Endothelial cell (in vitro differentiated cells): ENCODE measurements around the gene NFATC2. TPM values are rescaled to one million over a fixed set of nuclear protein-coding genes. Genes with fewer than 3 reads are reported as not detected.

ENCODE experiments used
- DNase-seq: peaks from one replicate; pipeline ENCODE4 v3.0.0; 2021; ENCODE audit warnings: low spot score
- H3K27ac Mint-ChIP-seq: one replicate; pipeline ENCODE4 v1.8.0; 2021; ENCODE audit warnings: mixed read lengths, inconsistent platforms; ENCODE audit not compliant: unreplicated experiment
- H3K27me3 Mint-ChIP-seq: one replicate; pipeline ENCODE4 v1.8.0; 2021; ENCODE audit warnings: mild to moderate bottlenecking, moderate library complexity, mixed read lengths, inconsistent platforms; ENCODE audit not compliant: unreplicated experiment
- H3K36me3 Mint-ChIP-seq: one replicate; pipeline ENCODE4 v1.8.0; 2021; ENCODE audit warnings: mild to moderate bottlenecking, low read depth, mixed read lengths, inconsistent platforms; ENCODE audit not compliant: unreplicated experiment
- H3K4me1 Mint-ChIP-seq: one replicate; pipeline ENCODE4 v1.8.0; 2021; ENCODE audit warnings: mild to moderate bottlenecking, mixed read lengths, inconsistent platforms; ENCODE audit not compliant: unreplicated experiment
- H3K4me3 Mint-ChIP-seq: one replicate; pipeline ENCODE4 v1.8.0; 2021; ENCODE audit warnings: mild to moderate bottlenecking, mixed read lengths, inconsistent platforms; ENCODE audit not compliant: unreplicated experiment
- H3K9me3 Mint-ChIP-seq: one replicate; pipeline ENCODE4 v1.8.0; 2021; ENCODE audit warnings: mixed read lengths, inconsistent platforms; ENCODE audit not compliant: unreplicated experiment
- total RNA-seq: library from RNA; stranded (reverse); fragmentation: NEBNext Ultra II Directional; extraction: Animal tissue kit (Norgen Biotek cat#: 25700); gene quantifications from one replicate; pipeline ENCODE4 v1.2.1, GENCODE V29; 2021; ENCODE audit not compliant: unreplicated experiment
- TF ChIP-seq, protein P1 (sequence below): fragments of 200-600 bp; sonication (generic); IDR thresholded peaks from one replicate; pipeline ENCODE4 v1.5.0; 2021; ENCODE audit warnings: antibody characterized with exemption; ENCODE audit not compliant: unreplicated experiment

NFATC2 gene
- total RNA-seq, 1 donor from 2014 or later, result 3.5 TPM

DNA sequence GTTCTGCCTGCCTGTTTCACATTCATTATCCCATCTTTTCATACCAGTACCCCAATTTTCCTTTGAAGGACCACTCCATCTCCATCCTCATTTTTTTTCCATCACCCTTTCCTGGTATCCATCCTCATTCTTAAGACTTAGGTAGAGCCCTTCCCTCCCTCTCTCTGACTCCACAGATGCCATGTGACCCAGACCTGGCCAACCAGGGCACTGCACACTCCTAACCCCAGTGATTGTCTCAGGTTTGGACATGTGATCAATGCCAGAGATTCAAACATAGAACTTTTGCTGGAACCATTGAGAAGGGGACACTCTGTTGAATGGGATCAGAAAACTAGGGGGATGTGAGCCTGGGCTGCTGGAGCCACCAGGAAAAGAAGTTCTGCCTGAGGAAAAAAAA lies 39.1 kb upstream of the NFATC2 start:
- Mint-ChIP-seq H3K27ac (no peak overlapping the region), H3K4me1 (peaks cover 17% of the 10 kb centered on the region), H3K27me3 (peaks cover 15% of the 10 kb centered on the region), H3K4me3 (no peak overlapping the region), H3K36me3 (no peaks in the 10 kb centered on the region), H3K9me3 (no peaks in the 10 kb centered on the region)
- no peak for DNase-seq
- TF ChIP-seq, protein P1, sequence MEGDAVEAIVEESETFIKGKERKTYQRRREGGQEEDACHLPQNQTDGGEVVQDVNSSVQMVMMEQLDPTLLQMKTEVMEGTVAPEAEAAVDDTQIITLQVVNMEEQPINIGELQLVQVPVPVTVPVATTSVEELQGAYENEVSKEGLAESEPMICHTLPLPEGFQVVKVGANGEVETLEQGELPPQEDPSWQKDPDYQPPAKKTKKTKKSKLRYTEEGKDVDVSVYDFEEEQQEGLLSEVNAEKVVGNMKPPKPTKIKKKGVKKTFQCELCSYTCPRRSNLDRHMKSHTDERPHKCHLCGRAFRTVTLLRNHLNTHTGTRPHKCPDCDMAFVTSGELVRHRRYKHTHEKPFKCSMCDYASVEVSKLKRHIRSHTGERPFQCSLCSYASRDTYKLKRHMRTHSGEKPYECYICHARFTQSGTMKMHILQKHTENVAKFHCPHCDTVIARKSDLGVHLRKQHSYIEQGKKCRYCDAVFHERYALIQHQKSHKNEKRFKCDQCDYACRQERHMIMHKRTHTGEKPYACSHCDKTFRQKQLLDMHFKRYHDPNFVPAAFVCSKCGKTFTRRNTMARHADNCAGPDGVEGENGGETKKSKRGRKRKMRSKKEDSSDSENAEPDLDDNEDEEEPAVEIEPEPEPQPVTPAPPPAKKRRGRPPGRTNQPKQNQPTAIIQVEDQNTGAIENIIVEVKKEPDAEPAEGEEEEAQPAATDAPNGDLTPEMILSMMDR, result no peak

DNA sequence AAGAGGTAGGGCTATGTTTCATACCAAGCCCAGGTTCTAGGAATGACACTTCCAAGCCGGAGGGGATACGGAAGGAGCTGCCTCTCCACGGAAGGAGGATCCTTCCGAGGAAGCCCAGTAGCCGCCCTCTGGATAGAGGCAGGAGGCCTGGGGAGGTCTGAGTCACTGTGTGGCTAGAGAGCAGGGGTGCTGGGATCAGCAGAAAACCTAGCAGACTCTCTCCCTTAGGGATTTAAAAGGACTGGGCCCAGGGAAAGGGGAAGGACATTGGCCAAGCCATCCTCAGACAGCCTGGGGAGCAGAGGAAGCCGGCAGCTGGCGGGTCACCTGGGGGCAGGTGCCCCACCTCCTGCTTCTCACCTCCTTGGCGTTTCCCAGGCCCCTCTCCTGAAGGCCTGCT lies 36.6 kb upstream of the NFATC2 start:
- H3K27me3 Mint-ChIP-seq, result peaks cover 14% of the 10 kb centered on the region
- no peaks in the 10 kb centered on the region for H3K36me3 Mint-ChIP-seq
- peaks cover 7% of the 10 kb centered on the region for H3K4me1 Mint-ChIP-seq
- H3K27ac Mint-ChIP-seq, result no peak overlapping the region
- no peak overlapping the region for H3K4me3 Mint-ChIP-seq
- no peaks in the 10 kb centered on the region for H3K9me3 Mint-ChIP-seq
- DNase-seq, result no peak
- TF ChIP-seq, protein P1, result no peak

DNA sequence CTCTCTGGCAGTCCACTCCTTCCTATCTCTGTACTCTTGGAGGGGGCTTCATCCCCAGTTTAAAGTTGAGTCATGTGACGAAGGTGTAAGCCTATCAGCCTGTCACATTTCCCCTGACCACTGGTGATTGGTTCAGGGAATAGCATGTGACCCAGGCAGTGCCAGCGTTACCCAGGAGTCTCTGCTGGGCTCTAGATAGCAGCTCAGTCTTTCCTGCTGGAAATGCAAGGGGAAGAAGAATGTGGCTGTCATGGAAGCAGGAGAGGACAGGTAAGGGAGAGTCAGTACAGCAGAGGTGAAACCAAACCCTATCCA lies 35.6 kb upstream of the NFATC2 start:
- TF ChIP-seq, protein P1, result no peak
- Mint-ChIP-seq H3K27ac (no peak overlapping the region), H3K27me3 (peaks cover 14% of the 10 kb centered on the region), H3K9me3 (no peaks in the 10 kb centered on the region), H3K4me3 (no peak overlapping the region), H3K36me3 (no peaks in the 10 kb centered on the region), H3K4me1 (no peaks in the 10 kb centered on the region)
- DNase-seq, result no peak

DNA sequence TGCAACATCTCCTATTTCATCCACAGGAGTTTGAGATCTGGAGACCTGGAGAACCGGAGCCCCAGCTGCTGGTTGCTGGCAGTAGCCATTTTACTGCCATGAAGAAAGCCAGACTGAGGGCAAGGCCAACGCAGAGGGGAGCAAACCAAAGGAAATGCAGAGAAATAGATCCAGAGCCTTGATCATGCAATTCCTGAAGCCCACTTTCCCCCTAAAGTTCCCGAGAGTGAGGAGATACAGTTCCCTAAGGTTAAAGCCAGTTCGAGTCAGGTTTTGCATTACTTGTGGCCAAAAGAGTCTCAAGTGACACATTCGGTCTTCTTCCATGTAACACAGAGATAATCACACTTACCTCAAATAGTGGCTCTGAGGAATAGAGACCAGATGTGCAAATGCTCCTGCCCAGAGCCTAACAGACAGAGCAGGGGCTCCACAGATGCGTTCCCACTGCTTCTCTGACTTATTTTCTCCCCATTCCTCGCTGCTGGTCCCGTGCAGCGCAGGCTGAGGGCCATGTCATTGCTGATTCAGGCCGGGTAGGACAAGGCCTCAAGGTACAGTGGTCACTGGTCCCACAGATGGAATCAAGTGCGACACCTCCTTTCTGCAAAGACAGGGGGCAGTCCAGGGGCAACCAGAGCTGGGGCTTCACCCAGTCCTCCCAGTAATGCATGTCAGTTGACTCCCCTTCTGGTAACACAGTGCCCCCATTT lies 35.1 kb upstream of the NFATC2 start:
- Mint-ChIP-seq H3K27me3 (peaks cover 14% of the 10 kb centered on the region), H3K4me1 (no peaks in the 10 kb centered on the region)

DNA sequence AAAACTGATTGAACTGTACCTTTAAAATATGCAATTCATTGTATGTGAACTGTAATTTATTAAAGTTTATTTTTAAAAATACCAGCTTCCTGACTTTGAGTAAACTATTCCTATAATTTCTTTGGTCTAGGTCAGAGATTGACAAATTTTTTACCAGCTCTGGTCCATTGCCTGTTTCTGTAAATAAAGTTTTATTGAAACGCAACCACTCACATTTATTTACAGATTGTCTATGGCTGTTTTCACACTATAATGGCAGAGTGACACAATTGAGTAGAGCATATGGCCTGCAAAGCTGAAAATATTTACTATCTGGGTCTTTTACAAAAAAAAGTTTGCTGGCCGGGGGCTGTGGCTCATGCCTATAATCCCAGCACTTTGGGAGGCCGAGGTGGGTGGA lies 33.0 kb upstream of the NFATC2 start:
- Mint-ChIP-seq H3K4me1 (no peaks in the 10 kb centered on the region), H3K9me3 (no peaks in the 10 kb centered on the region), H3K36me3 (no peaks in the 10 kb centered on the region), H3K27me3 (peaks cover 7% of the 10 kb centered on the region), H3K27ac (no peak overlapping the region), H3K4me3 (no peak overlapping the region)
- TF ChIP-seq, protein P1, result no peak
- no peak for DNase-seq

More for the DNA sequence above, 35.1 kb upstream of the NFATC2 start:
- DNase-seq, result no peak
- TF ChIP-seq, protein P1, result no peak
- no peaks in the 10 kb centered on the region for H3K9me3 Mint-ChIP-seq
- H3K36me3 Mint-ChIP-seq, result no peaks in the 10 kb centered on the region
- H3K4me3 Mint-ChIP-seq, result no peak overlapping the region
- no peak overlapping the region for H3K27ac Mint-ChIP-seq
